GM19372 (cell line): ENCODE measurements around the gene FASN.
A peak's percentile ranks its signal among the peaks of the same experiment; 100 is the strongest.

Source experiments
- ATAC-seq: cut with Tn5 transposase; IDR thresholded peaks from one replicate; pipeline ENCODE4 v1.9.1; 2021; ENCODE audit warnings: mild to moderate bottlenecking, low read depth, moderate library complexity; ENCODE audit not compliant: unreplicated experiment

Gene FASN

GRCh38 chr17:82078433-82078832 lies 19.6 kb downstream of the FASN start:
- ATAC-seq, result no peak

GRCh38 chr17:82077617-82078358 lies 20.2 kb downstream of the FASN start:
- ATAC-seq, result no peak

GRCh38 chr17:82076785-82077591 lies 21.0 kb downstream of the FASN start:
- ATAC-seq, result no peak

- no peak for ATAC-seq
These were observed 21.8 kb downstream of the FASN start for GRCh38 chr17:82076018-82076784.

- ATAC-seq, result no peak
These were observed 24.6 kb downstream of the FASN start for GRCh38 chr17:82073446-82073845.

- ATAC-seq, result no peak
These were observed 25.2 kb downstream of the FASN start for GRCh38 chr17:82072827-82073226.

GRCh38 chr17:82070611-82071010 lies 27.4 kb downstream of the FASN start:
- ATAC-seq, result no peak

GRCh38 chr17:82065638-82066303 lies 32.3 kb downstream of the FASN start, which contains the start of gene DUS1L:
DUS1L (minus strand) TSS chr17:82065804; CDS start chr17:82065059, 745 bp downstream.
- ATAC-seq, result peak; percentile 74

GRCh38 chr17:82065193-82065637 lies 32.8 kb downstream of the FASN start:
- ATAC-seq, result peak; percentile 22

- no peak for ATAC-seq
These were observed 33.4 kb downstream of the FASN start for GRCh38 chr17:82064433-82065192.

GRCh38 chr17:82063424-82064415 lies 34.3 kb downstream of the FASN start:
- ATAC-seq, result no peak

GRCh38 chr17:82062984-82063368 lies 35.1 kb downstream of the FASN start:
- ATAC-seq, result no peak

GRCh38 chr17:82062076-82062983 lies 35.7 kb downstream of the FASN start:
- ATAC-seq, result no peak

- no peak for ATAC-seq
These were observed 36.8 kb downstream of the FASN start for GRCh38 chr17:82061047-82061925.

GRCh38 chr17:82060614-82061013 lies 37.4 kb downstream of the FASN start:
- no peak for ATAC-seq

GRCh38 chr17:82060001-82060380 lies 38.0 kb downstream of the FASN start:
- ATAC-seq, result no peak
